IMR-90 (cell line): ENCODE measurements around the gene ROBO3. TPM values are rescaled to one million over a fixed set of nuclear protein-coding genes. Genes with fewer than 3 reads are reported as not detected.

ENCODE experiments used
- ATAC-seq: fragments of 200-7000 bp; cut with Tn5 transposase; 2 replicates; pipeline ENCODE4 v1.9.1; 2020; ENCODE audit warnings: low read depth, mild to moderate bottlenecking, moderate library complexity
- BruUV-seq: library from RNA; stranded (reverse); fragments of 400-500 nt; replicated peaks from 2 replicates; lab custom pipeline; 2021; lab: Mats Ljungman, UMichigan
- CTCF ChIA-PET: fragments of 300-600 bp; formaldehyde crosslinking; extraction: SDS; loops from one replicate; lab custom pipeline; 2021; ENCODE audit warnings: antibody characterized with exemption; lab: Yijun Ruan, JAX
- POLR2A ChIA-PET: fragments of 300-600 bp; sonication (Branson Sonifier 250); formaldehyde crosslinking; loops from one replicate; lab custom pipeline; 2022; ENCODE audit warnings: antibody characterized with exemption; ENCODE audit not compliant: unreplicated experiment; lab: Charles Lee
- DNase-seq: peaks from one replicate; pipeline ENCODE4 v3.0.0; 2013
- H2AFZ ChIP-seq: replicated peaks from 2 replicates; pipeline ENCODE3; 2013; ENCODE audit warnings: low read length, mild to moderate bottlenecking; ENCODE audit not compliant: poor library complexity
- H2AK5ac ChIP-seq: 2 replicates; pipeline ENCODE4 v1.6.1; 2013; ENCODE audit warnings: low read depth, low read length, inconsistent platforms
- H2AK9ac ChIP-seq: replicated peaks from 2 replicates; pipeline ENCODE3; 2013; ENCODE audit warnings: mild to moderate bottlenecking, low read depth, low read length, moderate library complexity; ENCODE audit not compliant: poor library complexity
- H2BK120ac ChIP-seq: 2 replicates; pipeline ENCODE4 v1.6.1; 2013; ENCODE audit warnings: low read depth, low read length, inconsistent platforms
- H2BK15ac ChIP-seq: 3 replicates; pipeline ENCODE4 v1.6.1; 2013; ENCODE audit warnings: low read depth, low read length, inconsistent platforms
- H2BK20ac ChIP-seq: 2 replicates; pipeline ENCODE4 v1.6.1; 2013; ENCODE audit warnings: low read depth, mild to moderate bottlenecking, inconsistent platforms, low read length, moderate library complexity
- H2BK5ac ChIP-seq: 2 replicates; pipeline ENCODE4 v1.6.1; 2013; ENCODE audit warnings: mild to moderate bottlenecking, low read depth, low read length, inconsistent platforms; ENCODE audit not compliant: poor library complexity, severe bottlenecking
- H3K14ac ChIP-seq: replicated peaks from 2 replicates; pipeline ENCODE4 v1.6.1; 2013; ENCODE audit warnings: low read depth, low read length, inconsistent platforms
- H3K18ac ChIP-seq: 2 replicates; pipeline ENCODE4 v1.6.1; 2013; ENCODE audit warnings: low read depth, low read length, control low read depth
- H3K23ac ChIP-seq: 2 replicates; pipeline ENCODE4 v1.6.1; 2013; ENCODE audit warnings: low read depth, low read length, inconsistent platforms
- H3K27ac ChIP-seq: 2 replicates; pipeline ENCODE4 v1.5.1; 2013; ENCODE audit warnings: mild to moderate bottlenecking, control low read depth, low read length; ENCODE audit not compliant: insufficient read depth
- H3K27me3 ChIP-seq: 2 replicates; pipeline ENCODE4 v1.6.1; 2013; ENCODE audit warnings: low read length; ENCODE audit not compliant: control insufficient read depth, insufficient read depth
- H3K36me3 ChIP-seq: 2 replicates; pipeline ENCODE4 v1.6.1; 2013; ENCODE audit warnings: low read length, mixed read lengths; ENCODE audit not compliant: control insufficient read depth, insufficient read depth
- H3K4ac ChIP-seq: 2 replicates; pipeline ENCODE4 v1.6.1; 2013; ENCODE audit warnings: low read depth, low read length, inconsistent platforms
- H3K4me1 ChIP-seq: 2 replicates; pipeline ENCODE4 v1.6.1; 2013; ENCODE audit warnings: low read length, mixed read lengths; ENCODE audit not compliant: control insufficient read depth, insufficient read depth
- H3K4me2 ChIP-seq: 2 replicates; pipeline ENCODE4 v1.6.1; 2013; ENCODE audit warnings: low read depth, mild to moderate bottlenecking, control low read depth, low read length, moderate library complexity
- H3K4me3 ChIP-seq: 2 replicates; pipeline ENCODE4 v1.5.1; 2013; ENCODE audit warnings: low read depth, mild to moderate bottlenecking, control low read depth, low read length, moderate library complexity; ENCODE audit not compliant: insufficient read depth
- H3K56ac ChIP-seq: 2 replicates; pipeline ENCODE4 v1.6.1; 2013; ENCODE audit warnings: low read length, inconsistent platforms; ENCODE audit not compliant: insufficient read depth; ENCODE audit errors: extremely low read depth
- H3K79me1 ChIP-seq, 2 experiments: 2 replicates each; pipeline ENCODE4 v1.6.1; 2013; ENCODE audit warnings: low read length in 2 of 2, inconsistent platforms in 1 of 2, low read depth in 1 of 2
- H3K9ac ChIP-seq: 2 replicates; pipeline ENCODE4 v1.6.1; 2013; ENCODE audit warnings: low read depth, low read length, control low read depth
- H3K9me1 ChIP-seq: 2 replicates; pipeline ENCODE4 v1.6.1; 2013; ENCODE audit warnings: low read length, inconsistent platforms; ENCODE audit not compliant: insufficient read depth
- H3K9me3 ChIP-seq: 2 replicates; pipeline ENCODE4 v1.6.1; 2013; ENCODE audit warnings: low read length; ENCODE audit not compliant: control insufficient read depth, insufficient read depth
- H4K20me1 ChIP-seq: 2 replicates; pipeline ENCODE4 v1.6.1; 2013; ENCODE audit warnings: low read length, inconsistent platforms; ENCODE audit not compliant: insufficient read depth
- H4K5ac ChIP-seq: 2 replicates; pipeline ENCODE4 v1.6.1; 2013; ENCODE audit warnings: mild to moderate bottlenecking, low read depth, low read length, control low read depth
- H4K8ac ChIP-seq, 2 experiments: 2 replicates each; pipeline ENCODE4 v1.6.1; 2013; ENCODE audit warnings: low read depth in 2 of 2, low read length in 2 of 2, control low read depth in 1 of 2, inconsistent platforms in 1 of 2
- H4K91ac ChIP-seq: 2 replicates; pipeline ENCODE4 v1.6.1; 2013; ENCODE audit warnings: low read depth, low read length, inconsistent platforms; ENCODE audit not compliant: insufficient read depth
- POLR2A ChIP-seq: IDR thresholded peaks from 2 replicates; pipeline ENCODE4 v1.6.1; 2012; ENCODE audit warnings: mild to moderate bottlenecking, low read depth, low read length
- RCOR1 ChIP-seq: IDR thresholded peaks from 2 replicates; pipeline ENCODE4 v1.6.1; 2012; ENCODE audit warnings: mild to moderate bottlenecking, low read length, improper control_type of control experiment; ENCODE audit not compliant: insufficient replicate concordance
- WGBS, 2 experiments: methylation state at CpG; one replicate each; pipeline versions ENCODE4 v1.1.5 to v1.1.7; 2013; ENCODE audit warnings: missing lambda C conversion rate in 2 of 2; ENCODE audit not compliant: insufficient read length in 1 of 2; ENCODE audit errors: extremely low coverage in 2 of 2; 5-methylcytosine and 5-hydroxymethylcytosine counted together
- dilution Hi-C: fragments of 300-500 bp; cut with HindIII; formaldehyde crosslinking; loops from one replicate; pipeline ENCODE4 v1.14.3; 2018; ENCODE audit warnings: low sequenced_read_pairs; ENCODE audit not compliant: unreplicated experiment
- in situ Hi-C: fragments of 300-500 bp; cut with MboI; formaldehyde crosslinking; loops from 3 replicates; pipeline ENCODE4 v1.14.3; 2019; ENCODE audit warnings: low sequenced_read_pairs, inconsistent platforms, mixed read lengths
- intact Hi-C: fragments of 100-400 bp; cut with micrococcal nuclease; formaldehyde crosslinking; loops from 2 replicates; pipeline ENCODE4 v1.10.0; 2022
- polyA plus RNA-seq, 3 experiments: library from polyadenylated mRNA; depleted of rRNA; stranded (reverse); fragments of >200 nt; gene quantifications; 2 replicates each; pipeline ENCODE4 v1.2.3, GENCODE V29; 2012; ENCODE audit warnings: low replicate concordance in 1 of 3
- total RNA-seq: library from RNA; depleted of rRNA; stranded (reverse); fragments of >200 nt; gene quantifications from 2 replicates; pipeline ENCODE4 v1.2.3, GENCODE V29; 2012

The ROBO3 gene
- total and polyA plus RNA-seq, 2 of the 4 experiments (the other 2 are of a cell fraction): 12.0 to 54.1 TPM

DNA sequence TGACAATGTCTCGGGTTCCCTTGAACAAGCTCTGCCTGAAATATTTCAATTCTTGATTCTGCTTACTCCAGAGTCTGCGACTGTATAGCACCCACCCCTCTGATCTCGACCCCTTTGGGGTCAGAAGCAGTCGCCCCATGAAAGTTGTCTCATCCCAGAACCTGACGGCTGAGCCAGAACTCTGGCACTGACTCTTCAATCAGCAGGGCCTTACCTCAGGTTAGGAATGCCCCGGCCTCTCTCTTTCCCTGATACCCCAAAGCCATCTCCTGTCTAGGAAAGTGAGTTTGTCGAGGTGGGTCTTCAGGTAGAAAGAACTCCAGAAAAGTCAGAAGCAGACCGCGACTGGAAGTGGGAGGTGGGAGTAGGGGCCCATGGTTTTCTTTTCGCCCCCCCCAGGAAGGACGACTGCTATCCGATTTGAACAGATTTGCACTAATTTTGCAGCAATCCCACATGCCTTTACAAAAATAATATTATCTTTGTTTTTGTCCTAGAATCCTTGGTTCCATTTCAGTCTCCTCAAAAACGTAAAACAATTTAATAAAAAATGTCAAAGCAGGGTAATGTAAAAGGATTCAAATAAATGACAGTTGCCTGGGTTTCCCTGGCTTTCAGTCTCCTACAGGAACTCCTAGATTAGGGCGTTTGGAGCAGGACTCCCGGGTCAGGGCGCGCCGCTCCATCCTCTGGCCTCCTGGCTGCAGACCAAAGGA lies 898 bp upstream of the ROBO3 start:
- no peak overlapping the region for H3K27ac ChIP-seq
- H3K79me1 ChIP-seq: no peaks in the 10 kb centered on the region
- no peaks in the 10 kb centered on the region; the same call in 1 of the 2 replicates for H3K9me1 ChIP-seq
- intact Hi-C loops: loop anchor here (10.0 kb wide), 2 partner anchors 460 to 790 kb away; no protein-coding TSS in a partner anchor
- no peaks in the 10 kb centered on the region for H3K36me3 ChIP-seq
- H3K56ac ChIP-seq: no peak overlapping the region
- ATAC-seq (no peak), DNase-seq (no peak)
- no CpG with 5 or more reads among the region's 18 CpGs for WGBS, 2 experiments
- in situ Hi-C loops: no loop called here
- no peaks in the 10 kb centered on the region; the same call in 1 of the 2 replicates for H3K9me3 ChIP-seq
- H3K27me3 ChIP-seq: peaks cover 90% of the 10 kb centered on the region
- ChIA-PET POLR2A (no interaction called here), CTCF (interaction anchor here (1.0 kb wide), 1 partner anchor 12 kb away, joined by 3 read pairs; no protein-coding TSS in a partner anchor)
- H3K18ac ChIP-seq: no peak overlapping the region
- no TSS peak for BruUV-seq
- no peak overlapping the region for H2BK5ac ChIP-seq
- no peak overlapping the region for H3K9ac ChIP-seq
- H3K4ac ChIP-seq: no peak overlapping the region
- no peak overlapping the region; the same call in 1 of the 2 replicates for H3K23ac ChIP-seq
- H4K91ac ChIP-seq: no peak overlapping the region
- H4K5ac ChIP-seq: no peak overlapping the region
- dilution Hi-C loops: no loop called here
- H2BK20ac ChIP-seq: no peak overlapping the region
- no peak overlapping the region for H3K4me3 ChIP-seq
- no peak overlapping the region for H4K8ac ChIP-seq
- H2BK120ac ChIP-seq: no peak overlapping the region
- no peak overlapping the region for H2AK9ac ChIP-seq
- H3K4me2 ChIP-seq: no peak overlapping the region
- H4K20me1 ChIP-seq: 0 out of 2 replicates have a peak, but pooled peaks cover 4% of the 10 kb centered on the region
- H2AK5ac ChIP-seq: no peak overlapping the region
- H2AFZ ChIP-seq: no peak overlapping the region
- no peak overlapping the region for H3K14ac ChIP-seq
- no peak for TF ChIP-seq RCOR1
- TF ChIP-seq POLR2A: no peak
- no peak overlapping the region for H2BK15ac ChIP-seq
- H3K4me1 ChIP-seq: peaks cover under 1% of the 10 kb centered on the region
